GM19099 (cell line): ENCODE results near the gene FAR2.
A peak's percentile ranks its signal among the peaks of the same experiment; 100 is the strongest.

Experiments
- POLR2A ChIP-seq: IDR thresholded peaks from 3 replicates; pipeline ENCODE4 v1.6.1; 2011; ENCODE audit warnings: low read depth; ENCODE audit not compliant: insufficient read length; ENCODE audit errors: extremely low read depth

FAR2 gene

DNA sequence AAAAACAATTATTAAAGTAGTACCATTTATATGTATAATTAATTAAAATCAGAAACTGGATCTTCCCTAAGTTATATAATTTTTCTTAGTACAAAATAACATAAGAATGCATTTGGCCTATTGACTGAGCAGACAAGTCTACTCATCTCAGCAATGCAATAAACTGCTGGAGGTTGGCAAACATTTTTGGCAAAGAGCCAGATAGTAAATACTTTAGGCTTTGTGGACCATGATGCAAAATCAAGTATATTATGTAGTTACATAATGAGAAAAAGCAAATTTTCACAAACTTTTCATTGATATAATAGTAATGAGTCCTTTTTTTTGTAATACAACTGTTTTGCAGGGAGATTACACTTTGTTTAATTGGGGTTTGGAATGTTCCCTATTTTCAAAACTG is 201.0 kb downstream of the FAR2 start:
- TF ChIP-seq POLR2A: no peak

DNA sequence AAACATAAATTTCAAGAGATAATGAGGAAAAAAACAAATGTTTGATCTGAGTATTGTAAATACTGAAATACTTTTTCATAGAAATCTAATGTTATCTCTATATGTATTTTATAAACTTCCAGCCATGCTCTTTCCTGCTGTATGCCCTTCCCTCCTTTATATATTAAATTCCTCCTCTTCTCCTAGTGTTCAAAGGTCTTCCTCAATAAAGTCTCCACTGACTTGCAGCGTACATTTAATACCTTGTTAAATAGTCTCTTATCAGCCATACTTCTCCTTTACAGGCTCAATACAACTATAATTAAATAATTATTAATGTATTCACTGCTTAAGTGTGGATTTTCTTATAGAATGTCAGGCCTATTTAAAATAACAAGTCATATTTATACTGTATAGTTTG is 205.9 kb downstream of the FAR2 start:
- TF ChIP-seq POLR2A: no peak

DNA sequence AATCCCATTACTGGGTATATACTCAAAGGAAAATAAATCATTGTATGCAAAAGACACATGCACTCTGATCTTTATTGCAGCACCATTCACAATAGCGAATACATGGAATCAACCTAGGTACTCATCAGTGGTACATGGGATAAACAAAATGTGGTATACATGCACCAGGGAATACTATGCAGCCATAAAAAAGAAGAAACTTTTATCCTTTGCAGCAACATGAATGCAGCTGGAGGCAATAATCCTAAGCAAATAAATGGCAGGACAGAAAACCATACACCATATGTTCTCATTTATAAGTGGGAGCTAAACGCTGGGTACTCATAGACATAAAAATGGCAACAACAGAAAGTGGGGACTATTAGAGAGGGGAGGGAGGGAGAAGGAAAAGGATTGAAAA is 216.0 kb downstream of the FAR2 start:
- no peak for TF ChIP-seq POLR2A

DNA sequence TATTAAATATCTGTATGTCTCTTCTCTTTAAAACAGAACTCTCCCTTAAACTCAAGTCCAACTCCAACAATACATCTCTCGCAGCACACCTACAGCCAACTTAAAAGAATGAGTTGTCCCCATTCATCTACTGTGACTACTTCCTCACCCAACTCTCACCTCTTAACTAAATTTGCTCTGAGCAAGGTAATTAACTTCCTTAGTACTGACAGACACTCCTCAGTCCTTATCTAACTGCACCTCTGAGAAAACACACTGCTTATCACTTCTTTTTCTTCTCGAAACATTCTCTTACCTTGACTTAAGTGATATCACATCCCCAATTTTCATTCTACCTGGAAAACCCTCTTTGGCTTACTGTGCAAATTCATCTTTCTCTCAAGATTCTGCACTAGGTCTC is 224.9 kb downstream of the FAR2 start:
- TF ChIP-seq POLR2A: no peak

DNA sequence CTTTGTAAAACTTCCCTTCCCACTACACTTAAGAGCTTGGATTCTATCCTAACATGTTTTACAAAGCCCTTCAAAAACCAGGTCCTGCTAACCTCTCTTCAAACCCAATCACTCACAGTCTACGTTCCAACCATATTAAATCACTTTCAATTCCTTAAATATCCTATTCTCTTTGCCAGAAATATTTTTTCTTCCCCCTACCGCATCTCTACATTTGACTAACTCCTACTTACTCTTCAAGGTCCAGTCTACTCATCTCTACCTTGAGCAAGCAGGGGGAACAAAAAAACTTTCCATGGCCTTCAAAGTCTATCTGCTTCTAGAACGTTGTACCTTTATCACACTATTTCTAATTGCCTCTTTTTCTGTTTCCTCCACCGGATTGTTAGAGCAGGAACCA is 225.8 kb downstream of the FAR2 start:
- no peak for TF ChIP-seq POLR2A

DNA sequence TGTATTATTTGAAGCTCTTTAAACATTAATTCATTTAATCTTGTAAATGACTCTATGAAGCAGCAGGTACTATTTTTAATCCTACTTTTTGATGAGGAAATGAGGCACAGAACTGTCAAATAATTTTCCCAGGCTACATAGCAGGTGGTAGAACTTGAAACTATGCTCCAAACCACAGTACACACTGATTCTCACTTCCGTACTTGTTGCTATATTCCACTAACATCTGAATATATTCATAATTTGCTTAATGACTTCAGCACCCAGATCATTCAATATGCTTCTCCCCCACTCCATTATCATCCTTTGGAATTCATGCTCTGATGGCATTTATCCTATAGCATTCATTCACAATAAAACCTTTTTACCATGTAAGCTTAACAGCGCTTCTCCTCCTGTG is 227.0 kb downstream of the FAR2 start:
- TF ChIP-seq POLR2A: no peak

DNA sequence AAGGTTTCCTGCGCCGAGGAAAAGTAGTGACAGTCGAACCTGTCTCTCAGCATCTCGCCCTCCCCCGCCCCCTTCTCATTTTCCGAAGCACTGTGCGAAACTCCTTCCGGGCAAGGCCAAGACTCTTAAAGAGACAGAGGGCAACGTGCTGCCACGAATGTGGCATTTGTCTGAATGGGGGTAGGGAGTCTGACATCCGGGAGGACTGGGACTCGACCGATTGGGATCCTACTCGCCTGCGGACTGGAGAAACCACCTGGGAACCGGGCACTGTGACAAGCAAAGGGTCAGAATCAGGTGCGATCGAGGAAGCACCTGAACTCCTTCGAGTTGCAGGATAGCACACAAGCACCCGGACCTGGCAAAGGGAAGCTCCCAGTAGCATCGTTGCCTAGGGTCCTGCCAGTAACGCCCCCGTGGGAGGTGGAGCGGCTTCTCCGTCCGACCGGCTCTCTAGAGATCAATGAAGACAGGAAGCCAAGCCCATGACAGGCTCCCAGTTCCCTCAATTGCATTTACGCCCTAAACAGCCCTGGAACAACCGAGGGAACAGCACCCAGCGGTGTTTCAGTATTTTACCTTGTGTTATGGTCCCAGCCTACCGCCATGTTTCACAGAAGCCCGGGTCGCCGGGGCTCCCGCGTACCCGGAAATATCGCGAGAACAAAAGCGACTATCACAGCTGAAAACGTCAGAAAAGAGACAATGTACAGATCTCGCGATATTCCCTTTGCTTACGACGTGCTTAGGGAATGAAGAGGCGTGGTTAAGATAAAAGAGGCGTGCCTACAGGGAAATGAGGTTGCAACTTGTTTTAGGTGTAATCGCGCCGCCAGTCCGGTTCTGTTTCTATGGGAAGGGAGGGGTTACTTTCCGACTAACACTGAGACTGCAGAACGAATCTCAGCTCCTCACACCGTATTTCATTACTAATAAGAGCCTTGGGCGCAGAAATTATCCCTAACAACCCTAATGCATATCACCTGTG is 231.8 kb downstream of the FAR2 start, which contains the start of gene ERGIC2:
Gene ERGIC2 (minus strand): TSS at position 637 of the 988 bp plus-strand sequence. CDS start 9,539 bp downstream, outside the sequence.
- peak; percentile 75 for TF ChIP-seq POLR2A

DNA sequence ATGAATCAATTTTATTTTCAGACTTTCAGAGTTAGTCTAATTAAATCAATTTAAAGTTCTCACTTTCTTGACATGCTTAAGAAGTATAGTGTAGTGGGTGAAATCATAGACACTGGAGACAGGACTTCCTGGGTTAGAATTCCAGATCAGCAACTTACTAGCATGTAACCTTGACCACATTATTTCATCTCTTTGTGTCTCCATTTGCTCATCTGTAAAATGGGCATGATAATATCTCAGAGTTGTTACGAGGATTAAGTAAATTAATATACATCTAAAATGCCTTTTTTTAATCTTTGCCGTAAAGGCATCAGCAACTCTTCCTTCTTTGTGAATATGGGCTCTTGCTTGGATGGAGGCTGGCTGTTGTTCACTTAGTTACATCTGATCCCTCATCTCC is 233.2 kb downstream of the FAR2 start:
- TF ChIP-seq POLR2A: no peak
